Ovary (tissue), 9 donors: Measurements from ENCODE around the gene TALDO1. TPM values are rescaled to one million over a fixed set of nuclear protein-coding genes. Genes with fewer than 3 reads are reported as not detected.

Experiments
- DNase-seq, 5 donors: peaks; one replicate each; pipeline ENCODE4 v3.0.0-alpha.2; 2019 to 2020
- H3K27ac ChIP-seq, 2 donors: fragments of 200-600 bp; one replicate each; pipeline versions ENCODE4 v1.5.1 to v1.8.0; 2019 to 2022
- H3K27me3 ChIP-seq: fragments of 200-600 bp; one replicate; pipeline ENCODE4 v1.8.0; 2022
- H3K36me3 ChIP-seq: fragments of 200-600 bp; sonication (generic); one replicate; pipeline ENCODE4 v1.5.1; 2019
- H3K4me1 ChIP-seq: one replicate; pipeline ENCODE4 v1.8.1; 2013; ENCODE audit warnings: mild to moderate bottlenecking, moderate library complexity; ENCODE audit not compliant: insufficient read depth
- H3K4me3 ChIP-seq: fragments of 200-600 bp; sonication (generic); one replicate; pipeline ENCODE4 v1.5.1; 2017
- H3K9me3 ChIP-seq, 2 donors: fragments of 200-600 bp in 1 of 2; sonication (generic) in 1 of 2; one replicate each; pipeline versions ENCODE4 v1.5.1 to v1.8.1; 2013 to 2019; ENCODE audit warnings: mild to moderate bottlenecking in 1 of 2, moderate library complexity in 1 of 2
- CTCF ChIP-seq, 3 donors: fragments of 450-650 bp in 2 of 3; fragments of 200-600 bp in 1 of 3; IDR thresholded peaks; one replicate each; pipeline versions ENCODE4 v1.5.1 to v1.8.0; 2016 to 2022; ENCODE audit warnings: antibody characterized with exemption in 3 of 3, mild to moderate bottlenecking in 1 of 3
- EP300 ChIP-seq: sonication (generic); formaldehyde crosslinking; IDR thresholded peaks from one replicate; pipeline ENCODE4 v1.6.1; 2017; ENCODE audit warnings: antibody characterized with exemption
- POLR2A ChIP-seq: fragments of 450-650 bp; IDR thresholded peaks from one replicate; pipeline ENCODE4 v1.6.1; 2017; ENCODE audit warnings: antibody characterized with exemption, mild to moderate bottlenecking, moderate library complexity
- WGBS, 3 donors: extraction: QIAGEN DNeasy Blood & Tissue Kit in 1 of 3; methylation state at CpG; one replicate each; pipeline versions ENCODE4 v1.1.5 to v1.1.7; 2013 to 2017; 5-methylcytosine and 5-hydroxymethylcytosine counted together
- intact Hi-C, 4 donors: fragments of 100-400 bp; cut with DNase I; formaldehyde crosslinking; loops; one replicate each; pipeline versions ENCODE4 v1.11.0 to v1.15.1; 2022 to 2023
- polyA plus RNA-seq, 2 donors: library from polyadenylated mRNA; stranded (reverse); fragments of 200-250 nt in 1 of 2; fragments of 350-450 nt in 1 of 2; fragmentation: Illumina TruSeq in 1 of 2; extraction: RNeasy Lipid Tissue Mini Kit (QIAGEN cat#74804) in 1 of 2; gene quantifications; one replicate each; pipeline ENCODE4 v1.2.3, GENCODE V29; 2013 to 2014
- total RNA-seq, 7 donors: library from RNA; depleted of rRNA in 2 of 7; stranded (reverse); fragments of >200 nt in 2 of 7; fragmentation: NEBNext Ultra II Directional in 3 of 7; extraction: Animal tissue kit (Norgen Biotek cat#: 25700) in 3 of 7; gene quantifications; one replicate each; pipeline versions ENCODE4 v1.1.0 to v1.2.4, GENCODE V29; 2016 to 2023
- donor health status: DM: no; HTN: no; CAD: no; lungs with moderate emphysema.
- donor health status: DM: no; HTN: no; CAD: no.
- donor health status: Bipolar disorder and iron deficiency.
- donor health status: DM: yes; HTN: yes; CAD: no.
- donor health status: DM: no; HTN: no; CAD: no.
- donor health status: DM: yes; HTN: yes; CAD: no.

TALDO1 gene
- total and polyA plus RNA-seq, 9 donors: 75.0 to 134 (median 110) TPM

DNA sequence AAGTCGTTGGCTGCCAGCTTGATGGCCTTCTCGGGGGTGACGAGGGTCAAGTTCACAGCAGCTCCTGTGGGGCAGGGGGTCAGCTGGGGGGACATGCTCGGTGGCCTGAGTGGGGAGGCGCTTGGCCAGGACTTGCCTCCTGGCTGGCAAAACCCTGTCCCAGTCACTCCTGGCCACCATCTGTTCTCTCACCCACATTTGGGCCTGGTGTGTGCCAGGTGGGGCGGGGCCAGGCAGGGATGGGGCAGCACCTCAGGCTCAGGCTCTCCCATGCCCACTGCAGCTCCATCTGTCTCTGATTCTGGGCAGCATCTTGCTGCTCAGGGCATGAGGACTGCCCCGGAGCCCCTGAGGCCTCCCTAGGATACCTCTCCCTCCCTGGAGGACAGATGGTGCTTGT lies 46.3 kb downstream of the TALDO1 start:
- H3K27ac ChIP-seq: no peak overlapping the region
- DNase-seq: no peak
- intact Hi-C loops: no loop called here
- H3K4me3 ChIP-seq: no peak overlapping the region
- WGBS, 3 donors: 80 to 87% (median 84%) methylated on average over 7 of the region's 7 CpGs
- no peaks in the 10 kb centered on the region for H3K27me3 ChIP-seq
- peaks cover 13% of the 10 kb centered on the region for H3K4me1 ChIP-seq
- TF ChIP-seq EP300: no peak
- no peak for TF ChIP-seq POLR2A
- TF ChIP-seq CTCF (IDR thresholded peaks at IDR 0.05): no peak
- no peaks in the 10 kb centered on the region for H3K9me3 ChIP-seq
- H3K36me3 ChIP-seq: no peaks in the 10 kb centered on the region

GRCh38 chr11:794013-794765 lies 46.9 kb downstream of the TALDO1 start:
- DNase-seq: no peak
- no peaks in the 10 kb centered on the region for H3K27me3 ChIP-seq
- H3K36me3 ChIP-seq: no peaks in the 10 kb centered on the region
- peaks cover 13% of the 10 kb centered on the region for H3K4me1 ChIP-seq
- WGBS, 3 donors: 76 to 87% (median 76%) methylated on average over 28 to 31 of the region's 31 CpGs
- no peaks in the 10 kb centered on the region for H3K9me3 ChIP-seq
- TF ChIP-seq CTCF (IDR thresholded peaks at IDR 0.05) (no peak), EP300 (no peak), POLR2A (no peak)
- intact Hi-C loops: no loop called here
- no peak overlapping the region for H3K27ac ChIP-seq
- H3K4me3 ChIP-seq: no peak overlapping the region

DNA sequence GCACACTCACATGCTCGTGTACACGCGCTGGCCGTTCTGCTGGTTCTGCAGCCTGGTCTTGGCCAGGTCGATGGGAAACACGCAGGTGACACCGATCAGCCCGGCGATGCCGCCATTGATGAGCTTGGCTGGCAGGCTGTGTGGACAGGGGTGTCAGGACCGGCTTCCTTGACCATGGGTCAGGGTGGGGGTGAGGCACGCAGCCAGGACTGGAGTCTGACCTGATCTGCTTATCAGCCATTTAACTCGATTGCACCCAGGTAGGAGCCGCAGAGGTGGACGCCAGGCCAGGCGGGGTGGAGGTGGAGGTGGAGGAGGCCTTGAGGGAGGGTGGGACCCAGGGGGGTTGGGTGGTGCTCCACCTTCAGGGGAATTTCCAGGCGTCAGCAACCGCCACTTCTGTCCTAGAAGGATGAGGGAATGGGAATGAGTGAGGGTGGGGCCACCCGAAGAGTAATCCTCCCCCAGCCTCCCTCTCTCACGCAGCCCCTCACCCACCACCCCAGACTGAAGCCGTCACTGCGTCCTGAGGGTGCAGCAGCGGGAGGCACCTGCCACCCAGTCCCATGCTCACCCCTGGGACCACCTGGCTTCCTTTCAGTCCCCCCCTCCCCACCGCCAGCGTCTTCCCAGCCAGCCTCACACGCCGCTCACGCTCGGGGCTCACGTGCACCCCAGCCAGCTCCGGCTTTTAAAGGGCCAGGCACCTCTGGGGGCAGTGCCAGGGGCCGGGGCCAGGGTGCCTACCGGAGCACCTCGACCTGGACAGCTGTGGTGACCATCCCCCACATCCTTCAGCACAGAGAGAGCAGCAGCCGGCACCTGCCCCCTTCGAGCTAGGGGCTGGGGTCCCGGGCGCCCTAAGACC lies 47.7 kb downstream of the TALDO1 start:
- Histone ChIP-seq H3K4me3 (peak overlapping the region; percentile 71), H3K27ac (peak overlapping the region; percentile 53 to 73), H3K36me3 (no peaks in the 10 kb centered on the region), H3K27me3 (no peaks in the 10 kb centered on the region), H3K9me3 (no peaks in the 10 kb centered on the region), H3K4me1 (peaks cover 13% of the 10 kb centered on the region)
- no peak for TF ChIP-seq EP300
- no peak for TF ChIP-seq CTCF (IDR thresholded peaks at IDR 0.05)
- TF ChIP-seq POLR2A: no peak
- WGBS, 3 donors: 36 to 42% (median 40%) methylated on average over 36 to 38 of the region's 38 CpGs
- DNase-seq: peak in 3 of 5 donors; percentile 56 to 62 (median 58)
- intact Hi-C loops: no loop called here

- Histone ChIP-seq H3K36me3 (no peaks in the 10 kb centered on the region), H3K27me3 (no peaks in the 10 kb centered on the region), H3K27ac (peak overlapping the region; percentile 73), H3K9me3 (no peaks in the 10 kb centered on the region), H3K4me1 (peaks cover 13% of the 10 kb centered on the region), H3K4me3 (peak overlapping the region; percentile 71)
- TF ChIP-seq CTCF (IDR thresholded peaks at IDR 0.05): no peak
- TF ChIP-seq EP300: no peak
- no peak for TF ChIP-seq POLR2A
- DNase-seq: peak; percentile 80 to 83 (median 80)
- WGBS, 3 donors: 1 to 3% (median 1%) methylated on average over 14 to 26 of the region's 26 CpGs
- intact Hi-C loops: no loop called here
These were observed 48.6 kb downstream of the TALDO1 start for GRCh38 chr11:795634-796564.
